Mucosa of stomach (tissue), 1 donor: Measurements from ENCODE around the gene IL10.
"Not testable (repeated sequence)": the region's sequence is repeated elsewhere in the genome, so short reads cannot be mapped to it uniquely, and the experiment has no call there.

Source experiments
- H3K27me3 ChIP-seq: one replicate; pipeline ENCODE4 v1.7.0; 2013; ENCODE audit warnings: mild to moderate bottlenecking, low read length; ENCODE audit not compliant: control insufficient read depth, insufficient read depth
- H3K36me3 ChIP-seq: one replicate; pipeline ENCODE4 v1.7.0; 2013; ENCODE audit warnings: low read length; ENCODE audit not compliant: control insufficient read depth, insufficient read depth
- H3K4me1 ChIP-seq: one replicate; pipeline ENCODE4 v1.7.0; 2013; ENCODE audit warnings: mild to moderate bottlenecking, low read length; ENCODE audit not compliant: control insufficient read depth, insufficient read depth
- H3K4me3 ChIP-seq: one replicate; pipeline ENCODE4 v1.7.0; 2013; ENCODE audit warnings: low read length
- H3K9ac ChIP-seq: one replicate; pipeline ENCODE4 v1.7.0; 2013; ENCODE audit warnings: mild to moderate bottlenecking, low read length, moderate library complexity
- H3K9me3 ChIP-seq: one replicate; pipeline ENCODE4 v1.7.0; 2013; ENCODE audit warnings: mild to moderate bottlenecking, low read length, moderate library complexity; ENCODE audit not compliant: control insufficient read depth
- donor health status: Pancreatic carcinoma.

The IL10 gene

DNA sequence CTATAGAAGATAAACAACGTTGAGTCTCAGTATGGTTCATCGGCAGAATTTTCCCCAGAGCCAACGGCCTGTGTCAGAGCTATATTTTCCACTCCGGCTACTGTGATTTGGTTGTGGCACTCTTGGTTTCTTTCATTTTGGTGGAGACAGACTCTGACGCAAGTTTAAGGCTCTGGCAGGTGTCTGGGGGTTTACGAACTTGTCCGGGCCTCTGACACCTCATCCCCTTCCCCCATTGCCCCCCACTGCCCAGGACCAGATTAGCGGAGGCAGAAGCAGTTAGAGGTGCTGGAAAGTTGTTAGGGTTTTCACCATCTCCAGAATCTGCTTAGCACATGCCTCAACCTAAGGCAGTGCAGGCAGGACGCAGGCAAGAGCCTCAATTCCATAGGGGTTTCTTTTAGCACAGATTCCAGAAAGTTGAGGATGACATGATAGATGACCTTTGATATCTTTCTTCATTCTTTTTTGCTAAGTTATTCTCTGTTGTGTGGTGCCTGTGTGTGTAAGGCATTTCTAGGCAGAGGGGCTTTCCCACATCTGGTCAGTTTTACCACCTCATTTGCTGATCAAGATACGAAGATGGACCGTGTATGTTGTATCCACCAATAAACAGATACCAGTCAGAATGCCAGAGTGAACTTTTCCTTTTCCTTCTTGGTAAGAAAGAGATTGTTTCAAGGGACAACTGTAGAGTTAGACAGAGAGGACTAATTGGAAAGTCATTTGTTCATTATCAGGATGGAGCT, 18.4 kb upstream of the IL10 start:
- H3K36me3 ChIP-seq, result no peaks in the 10 kb centered on the region
- no peaks in the 10 kb centered on the region for H3K9me3 ChIP-seq
- no peak overlapping the region for H3K4me3 ChIP-seq
- no peaks in the 10 kb centered on the region for H3K4me1 ChIP-seq
- H3K9ac ChIP-seq, result no peak overlapping the region
- peaks cover 3% of the 10 kb centered on the region for H3K27me3 ChIP-seq

DNA sequence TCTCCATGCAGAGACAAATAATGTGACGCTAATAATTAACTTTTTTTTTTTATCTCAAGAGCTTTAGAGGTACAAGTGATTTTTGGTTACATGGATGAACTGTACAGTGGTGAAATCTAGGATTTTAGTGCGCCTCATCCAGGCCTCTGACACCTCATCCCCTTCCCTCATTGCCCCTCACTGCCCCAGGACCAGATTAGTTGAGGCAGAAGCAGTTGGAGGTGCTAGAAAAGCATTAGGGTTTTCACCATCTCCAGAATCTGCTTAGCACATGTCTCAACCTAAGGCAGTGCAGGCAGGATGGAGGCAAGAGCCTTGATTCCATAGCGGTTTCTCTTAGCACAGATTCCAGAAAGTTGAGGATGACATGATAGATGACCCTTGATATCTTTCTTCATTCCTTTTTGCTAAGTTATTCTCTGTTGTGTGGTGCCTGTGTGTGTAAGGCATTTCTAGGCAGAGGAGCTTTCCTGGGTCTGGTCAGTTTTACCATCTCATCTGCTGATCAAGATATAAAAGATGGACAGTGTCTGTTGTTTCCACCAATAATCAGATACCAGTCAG, 16.3 kb upstream of the IL10 start:
- H3K4me3 ChIP-seq, result no peak overlapping the region
- H3K4me1 ChIP-seq, result no peaks in the 10 kb centered on the region
- peaks cover 3% of the 10 kb centered on the region for H3K27me3 ChIP-seq
- no peak overlapping the region for H3K9ac ChIP-seq
- H3K36me3 ChIP-seq, result no peaks in the 10 kb centered on the region
- H3K9me3 ChIP-seq, result no peaks in the 10 kb centered on the region

DNA sequence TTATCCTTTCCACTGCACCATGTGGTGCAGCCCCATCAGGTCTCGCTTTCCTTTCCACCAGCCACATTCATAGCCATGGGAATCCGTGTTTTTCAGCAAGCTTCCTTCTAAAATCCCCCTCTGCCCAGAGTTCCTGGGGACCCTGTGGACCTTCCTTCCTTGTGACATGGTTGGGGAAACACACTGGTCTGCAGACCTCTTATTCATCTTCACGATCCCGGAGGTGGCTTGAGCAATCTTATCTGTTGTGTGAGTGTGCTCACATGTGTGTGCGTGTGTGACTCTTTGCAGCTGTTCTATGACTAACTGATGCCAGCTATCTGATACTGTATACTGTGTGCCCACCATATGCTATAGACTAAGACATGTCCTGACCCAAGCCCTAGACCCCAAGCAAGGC, 15.6 kb upstream of the IL10 start:
- Histone ChIP-seq H3K4me1 (no peaks in the 10 kb centered on the region), H3K4me3 (no peak overlapping the region), H3K36me3 (no peaks in the 10 kb centered on the region), H3K27me3 (peaks cover 3% of the 10 kb centered on the region), H3K9ac (no peak overlapping the region), H3K9me3 (no peaks in the 10 kb centered on the region)

DNA sequence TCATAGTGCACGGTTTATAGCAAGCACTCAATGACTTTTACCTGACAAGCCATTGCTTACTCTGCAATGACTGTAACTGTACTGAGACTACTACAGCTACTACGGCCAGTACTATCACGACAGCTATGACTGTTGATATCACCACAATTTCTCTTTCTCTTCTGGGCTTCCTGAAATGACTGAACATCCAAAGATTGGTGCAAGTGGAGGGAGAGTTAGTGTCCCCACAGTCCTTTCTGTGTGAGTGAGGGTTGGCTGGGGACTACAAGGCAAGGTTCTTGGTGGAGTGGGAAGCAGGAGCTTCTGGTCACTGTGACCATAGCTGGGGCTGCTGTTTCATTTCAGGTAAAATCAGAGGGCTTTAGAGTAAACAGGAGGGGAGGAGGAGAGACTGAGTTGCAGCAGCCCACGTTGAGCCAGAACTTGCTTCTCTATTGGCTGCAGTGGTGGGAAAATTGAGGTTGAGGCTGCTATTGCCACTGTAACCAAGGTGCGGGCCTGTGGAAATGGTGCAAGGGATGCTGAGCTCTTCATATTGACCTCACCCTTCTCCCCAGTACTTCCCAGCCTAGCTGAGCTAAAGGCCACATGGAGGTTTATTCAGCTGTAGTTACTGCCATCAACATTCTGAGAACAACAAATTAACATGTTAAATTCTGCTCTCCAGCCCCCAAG, 14.1 kb upstream of the IL10 start:
- no peaks in the 10 kb centered on the region for H3K4me1 ChIP-seq
- no peak overlapping the region for H3K4me3 ChIP-seq
- no peaks in the 10 kb centered on the region for H3K36me3 ChIP-seq
- peaks cover 7% of the 10 kb centered on the region for H3K27me3 ChIP-seq
- no peak overlapping the region for H3K9ac ChIP-seq
- H3K9me3 ChIP-seq, result no peaks in the 10 kb centered on the region

DNA sequence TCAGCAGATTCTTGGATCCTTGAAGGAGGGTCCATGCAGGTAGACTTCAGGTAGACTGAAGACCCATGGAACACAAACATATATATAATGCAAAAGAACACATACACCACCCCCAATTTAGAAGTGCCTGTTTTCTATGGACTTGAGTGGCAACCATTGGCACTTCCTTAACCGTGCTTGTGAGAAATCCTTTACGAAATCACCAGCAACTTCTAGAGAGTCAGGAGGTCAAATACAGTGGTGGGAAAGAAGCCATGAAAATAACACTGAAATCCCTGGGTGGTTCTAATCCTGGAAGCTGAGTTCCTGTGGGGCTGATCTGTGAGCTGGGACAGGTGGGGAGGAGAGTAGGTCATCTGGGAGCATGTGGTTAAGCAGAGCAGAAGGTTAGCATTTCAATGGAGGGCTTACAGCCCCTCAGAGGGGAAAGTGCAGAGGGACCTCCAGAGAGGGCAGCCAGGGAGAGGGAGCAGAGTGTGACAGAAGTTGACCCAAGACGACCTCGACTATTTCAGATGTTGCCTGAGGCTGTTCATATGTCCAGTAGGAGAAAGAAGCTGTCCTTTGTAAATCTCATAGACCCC, 13.0 kb upstream of the IL10 start:
- Histone ChIP-seq H3K9ac (no peak overlapping the region), H3K9me3 (no peaks in the 10 kb centered on the region), H3K4me3 (no peak overlapping the region), H3K27me3 (peaks cover 7% of the 10 kb centered on the region), H3K4me1 (no peaks in the 10 kb centered on the region), H3K36me3 (no peaks in the 10 kb centered on the region)

DNA sequence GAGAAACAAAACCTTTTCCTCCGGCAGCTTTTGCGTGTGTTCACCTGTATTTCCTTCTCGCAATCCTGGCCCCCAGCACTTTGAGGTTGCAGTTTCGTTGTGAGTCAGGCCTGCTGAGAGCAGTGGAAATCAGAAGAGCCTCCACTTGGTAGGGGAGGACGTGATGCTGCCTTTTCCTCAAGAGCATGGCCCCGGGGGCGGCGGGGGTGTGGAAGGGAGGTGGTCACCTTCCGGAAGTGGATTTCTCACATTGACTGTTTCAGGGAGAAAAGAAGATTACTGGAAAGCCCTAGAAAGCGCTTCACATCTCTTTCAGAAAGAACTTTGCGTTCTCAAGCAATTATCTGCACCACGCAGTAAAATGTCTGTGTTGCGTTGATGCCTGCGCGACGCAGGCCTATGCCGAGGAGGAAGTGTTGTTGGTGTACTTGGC, 12.2 kb upstream of the IL10 start:
- Histone ChIP-seq H3K4me1 (no peaks in the 10 kb centered on the region), H3K9me3 (no peaks in the 10 kb centered on the region), H3K27me3 (peaks cover 7% of the 10 kb centered on the region), H3K4me3 (no peak overlapping the region), H3K9ac (no peak overlapping the region), H3K36me3 (no peaks in the 10 kb centered on the region)

DNA sequence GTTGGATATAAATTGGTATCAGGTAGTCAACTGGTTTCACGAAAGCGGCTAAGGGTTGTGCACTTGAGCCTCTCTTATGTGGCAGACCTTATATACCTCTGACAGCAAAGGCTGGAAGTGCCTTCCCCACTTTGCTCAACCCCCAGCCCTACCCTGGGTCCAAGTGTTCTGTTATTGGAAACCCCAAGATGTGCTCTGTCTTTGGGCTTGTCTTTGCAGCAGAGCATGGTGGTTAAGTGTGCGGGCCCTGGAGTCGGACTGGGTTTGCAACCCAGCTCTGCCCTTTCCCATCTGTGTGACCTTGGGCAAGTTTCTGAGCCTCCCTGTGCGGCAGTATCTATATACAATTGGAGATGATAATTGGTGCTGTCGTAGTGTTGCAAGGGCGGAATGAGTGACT, 11.2 kb upstream of the IL10 start:
- no peaks in the 10 kb centered on the region for H3K36me3 ChIP-seq
- no peak overlapping the region for H3K9ac ChIP-seq
- H3K9me3 ChIP-seq, result no peaks in the 10 kb centered on the region
- no peaks in the 10 kb centered on the region for H3K4me1 ChIP-seq
- H3K27me3 ChIP-seq, result peaks cover 7% of the 10 kb centered on the region
- H3K4me3 ChIP-seq, result no peak overlapping the region

DNA sequence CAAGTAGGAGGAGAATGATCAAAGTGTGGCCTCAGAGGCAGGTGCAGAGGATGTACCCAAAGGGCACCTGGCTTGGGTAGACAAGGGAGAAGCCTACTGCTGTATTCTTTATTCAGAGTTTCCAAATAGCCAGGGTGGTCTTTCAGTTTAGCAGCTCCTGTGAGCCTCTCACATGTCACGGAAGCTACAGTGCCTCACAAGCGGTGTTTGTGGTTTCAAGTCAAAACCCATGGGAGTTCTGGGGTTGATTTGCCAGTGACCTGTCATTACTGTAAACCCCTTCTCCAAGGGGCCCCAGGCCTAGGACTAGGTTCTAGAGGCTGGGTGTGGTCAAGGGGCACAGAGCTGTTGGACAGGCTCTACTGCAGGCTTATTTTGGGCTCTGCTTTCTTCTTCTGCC, 10.2 kb upstream of the IL10 start:
- Histone ChIP-seq H3K27me3 (peaks cover 7% of the 10 kb centered on the region), H3K9ac (no peak overlapping the region), H3K9me3 (no peaks in the 10 kb centered on the region)

DNA sequence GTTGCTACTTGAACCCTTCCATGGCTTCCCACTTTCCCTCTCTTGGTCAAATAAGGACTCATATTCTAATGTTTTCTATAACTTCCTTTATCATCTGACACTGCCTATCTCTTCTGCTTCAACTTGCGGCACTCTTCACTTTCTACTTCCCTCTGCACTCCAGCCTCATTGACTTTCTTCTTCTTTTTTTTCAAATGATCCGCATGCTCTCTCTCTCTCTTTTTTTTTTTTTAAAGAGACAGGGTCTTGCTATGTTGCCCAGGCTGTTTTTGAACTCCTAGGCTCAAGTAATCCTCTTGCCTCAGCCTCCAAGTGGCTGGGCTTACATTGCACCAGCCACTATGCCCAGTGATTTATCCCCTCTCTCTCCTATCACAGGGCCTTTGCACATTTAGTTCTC, 7.3 kb upstream of the IL10 start:
- Histone ChIP-seq H3K4me3 (no peak overlapping the region), H3K27me3 (peaks cover 14% of the 10 kb centered on the region), H3K9me3 (no peaks in the 10 kb centered on the region), H3K36me3 (no peaks in the 10 kb centered on the region), H3K4me1 (no peaks in the 10 kb centered on the region), H3K9ac (no peak overlapping the region)

More for the DNA sequence above, 10.2 kb upstream of the IL10 start:
- no peaks in the 10 kb centered on the region for H3K4me1 ChIP-seq
- H3K4me3 ChIP-seq, result no peak overlapping the region
- H3K36me3 ChIP-seq, result no peaks in the 10 kb centered on the region

DNA sequence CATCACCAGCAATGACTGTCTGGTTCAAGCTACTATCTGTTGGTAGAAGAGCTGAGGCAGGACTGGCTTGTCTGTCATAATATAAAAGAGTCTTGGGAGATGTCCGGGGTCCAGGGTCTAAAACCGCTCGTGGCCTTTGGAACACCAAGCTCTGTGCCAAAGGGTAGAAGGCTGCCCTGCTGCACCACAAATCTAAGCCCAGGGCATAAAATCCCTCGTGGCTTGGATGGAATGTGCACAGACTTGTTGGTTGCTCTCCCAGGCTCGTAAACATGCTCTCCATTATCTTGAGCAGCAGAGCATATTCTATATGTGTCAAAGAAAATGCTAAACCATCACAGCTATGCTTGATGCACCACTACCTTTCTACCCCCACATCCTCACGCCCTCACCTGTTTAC, 6.6 kb upstream of the IL10 start:
- not testable (repeated sequence) for H3K9ac ChIP-seq, H3K36me3 ChIP-seq, H3K9me3 ChIP-seq, H3K4me1 ChIP-seq, H3K4me3 ChIP-seq
- peaks cover 21% of the 10 kb centered on the region for H3K27me3 ChIP-seq

DNA sequence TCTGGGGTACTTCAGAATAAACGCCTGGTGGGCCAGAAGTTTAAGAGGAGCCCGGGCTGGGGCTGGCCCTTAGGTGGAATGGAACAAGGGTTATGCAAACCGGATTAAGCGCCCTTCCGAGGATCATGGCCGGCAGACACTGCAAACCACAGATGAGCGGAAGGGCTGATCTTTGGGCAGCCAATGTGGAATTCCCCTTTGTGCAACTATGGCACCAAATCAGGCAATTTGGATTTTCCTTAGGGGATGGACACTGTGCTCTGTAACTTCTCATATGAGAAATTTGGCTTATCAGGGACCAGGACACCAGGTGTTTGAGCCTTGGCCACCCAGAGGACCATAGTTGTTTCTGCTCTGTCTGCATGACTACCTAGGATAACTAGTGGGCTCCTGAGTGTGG, 5.7 kb upstream of the IL10 start:
- H3K9ac ChIP-seq, result no peak overlapping the region
- H3K9me3 ChIP-seq, result no peaks in the 10 kb centered on the region
- H3K4me1 ChIP-seq, result no peaks in the 10 kb centered on the region
- no peaks in the 10 kb centered on the region for H3K36me3 ChIP-seq
- peaks cover 27% of the 10 kb centered on the region for H3K27me3 ChIP-seq
- H3K4me3 ChIP-seq, result no peak overlapping the region

DNA sequence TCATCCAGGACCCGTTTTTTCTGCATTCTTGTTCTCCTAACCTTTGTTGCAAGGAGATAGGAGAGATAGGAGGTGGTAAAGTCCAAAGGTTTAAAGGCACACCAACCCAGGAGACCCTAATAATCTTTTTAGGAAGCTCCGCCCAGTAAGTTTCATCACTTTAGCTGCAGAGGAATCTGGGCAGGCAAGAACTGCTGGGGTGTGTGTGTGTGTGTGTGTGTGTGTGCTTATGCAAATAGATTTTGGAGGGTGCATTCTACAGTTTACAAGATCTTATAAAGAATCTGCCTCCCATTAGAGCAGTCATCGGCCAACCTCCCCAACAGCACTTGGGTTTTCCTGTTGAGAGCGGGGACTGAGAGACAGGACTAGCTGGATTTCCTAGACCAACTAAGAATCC, 3.9 kb upstream of the IL10 start:
- H3K36me3 ChIP-seq, result no peaks in the 10 kb centered on the region
- H3K4me1 ChIP-seq, result no peaks in the 10 kb centered on the region
- H3K27me3 ChIP-seq, result peaks cover 23% of the 10 kb centered on the region
- no peak overlapping the region for H3K9ac ChIP-seq
- no peak overlapping the region for H3K4me3 ChIP-seq
- no peaks in the 10 kb centered on the region for H3K9me3 ChIP-seq
